Measurements from ENCODE around the gene LGALS9. TPM values are rescaled to one million over a fixed set of nuclear protein-coding genes. Genes with fewer than 3 reads are reported as not detected.
A peak's percentile ranks its signal among the peaks of the same experiment; 100 is the strongest.

LGALS9 gene
- total RNA-seq, 2 donors from 2014 or later = 1.6 to 2.9 TPM

DNA sequence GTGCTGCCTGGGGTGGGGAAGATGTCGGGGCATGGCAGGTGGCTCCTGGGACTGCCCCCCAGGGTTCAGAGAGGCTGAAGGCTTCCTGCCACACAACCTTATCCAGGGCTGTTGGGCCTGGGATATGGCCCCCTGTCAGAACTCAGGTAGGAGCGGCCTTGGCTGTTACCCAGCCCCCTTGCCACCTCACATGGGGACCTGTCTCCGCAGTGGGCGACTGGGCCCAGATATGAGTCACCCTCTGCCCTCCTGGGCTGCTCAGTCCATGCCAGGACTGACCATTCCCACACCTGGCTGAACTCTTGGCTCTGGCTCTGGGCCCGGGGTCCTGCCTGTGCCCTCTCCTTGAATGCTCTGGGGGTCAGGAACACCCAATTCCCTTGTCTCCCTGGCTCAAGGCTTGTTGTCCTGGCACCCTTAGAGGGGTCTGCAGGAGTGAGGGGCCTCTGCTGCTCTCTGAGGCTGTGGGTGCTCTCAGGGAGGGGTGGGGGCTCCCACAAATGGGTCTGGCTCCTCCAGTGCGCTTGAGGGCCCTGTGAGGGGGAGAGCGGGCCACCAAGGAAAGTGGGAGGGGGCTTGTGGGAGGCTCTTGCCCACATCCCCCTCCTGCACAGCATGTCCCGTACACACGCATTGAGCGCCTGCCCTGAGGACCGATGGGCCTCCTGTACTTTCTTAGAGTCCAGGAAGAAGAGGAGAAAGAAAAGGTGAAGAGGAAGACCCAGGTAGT lies 36.0 kb downstream of the LGALS9 start:
- no peak overlapping the region for H3K27ac Mint-ChIP-seq
- TF ChIP-seq, protein P1, sequence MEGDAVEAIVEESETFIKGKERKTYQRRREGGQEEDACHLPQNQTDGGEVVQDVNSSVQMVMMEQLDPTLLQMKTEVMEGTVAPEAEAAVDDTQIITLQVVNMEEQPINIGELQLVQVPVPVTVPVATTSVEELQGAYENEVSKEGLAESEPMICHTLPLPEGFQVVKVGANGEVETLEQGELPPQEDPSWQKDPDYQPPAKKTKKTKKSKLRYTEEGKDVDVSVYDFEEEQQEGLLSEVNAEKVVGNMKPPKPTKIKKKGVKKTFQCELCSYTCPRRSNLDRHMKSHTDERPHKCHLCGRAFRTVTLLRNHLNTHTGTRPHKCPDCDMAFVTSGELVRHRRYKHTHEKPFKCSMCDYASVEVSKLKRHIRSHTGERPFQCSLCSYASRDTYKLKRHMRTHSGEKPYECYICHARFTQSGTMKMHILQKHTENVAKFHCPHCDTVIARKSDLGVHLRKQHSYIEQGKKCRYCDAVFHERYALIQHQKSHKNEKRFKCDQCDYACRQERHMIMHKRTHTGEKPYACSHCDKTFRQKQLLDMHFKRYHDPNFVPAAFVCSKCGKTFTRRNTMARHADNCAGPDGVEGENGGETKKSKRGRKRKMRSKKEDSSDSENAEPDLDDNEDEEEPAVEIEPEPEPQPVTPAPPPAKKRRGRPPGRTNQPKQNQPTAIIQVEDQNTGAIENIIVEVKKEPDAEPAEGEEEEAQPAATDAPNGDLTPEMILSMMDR (conservative IDR thresholded peaks at IDR 0.05) = no peak
- Histone ChIP-seq H3K27ac (ENCODE audit: low read depth, low read length) (no peak overlapping the region), H3K9ac (ENCODE audit: extremely low read depth, low read length, poor library complexity, severe bottlenecking) (no peak overlapping the region), H3K4me1 (ENCODE audit: control insufficient read depth, insufficient read depth, low read length) (no peaks in the 10 kb centered on the region), H3K9me3 (ENCODE audit: control insufficient read depth, low read length) (no peaks in the 10 kb centered on the region), H3K36me3 (ENCODE audit: control insufficient read depth, insufficient read depth, low read length) (no peaks in the 10 kb centered on the region), H3K4me3 (ENCODE audit: low read length) (no peak overlapping the region), H3K27me3 (ENCODE audit: control insufficient read depth, insufficient read depth, low read length, poor library complexity, severe bottlenecking) (no peaks in the 10 kb centered on the region)
- H3K4me1 Mint-ChIP-seq = no peaks in the 10 kb centered on the region
- no peak overlapping the region for H3K4me3 Mint-ChIP-seq
- DNase-seq = peak; percentile 32
- no peaks in the 10 kb centered on the region for H3K9me3 Mint-ChIP-seq
- no peaks in the 10 kb centered on the region for H3K27me3 Mint-ChIP-seq (ENCODE audit: insufficient read depth)
- 76 to 90% methylated on average over 5 to 11 of the region's 11 CpGs for WGBS, 2 experiments (ENCODE audit: insufficient coverage in 1 of 2, insufficient read length in 1 of 2)
- no peaks in the 10 kb centered on the region for H3K36me3 Mint-ChIP-seq (ENCODE audit: low read depth)

DNA sequence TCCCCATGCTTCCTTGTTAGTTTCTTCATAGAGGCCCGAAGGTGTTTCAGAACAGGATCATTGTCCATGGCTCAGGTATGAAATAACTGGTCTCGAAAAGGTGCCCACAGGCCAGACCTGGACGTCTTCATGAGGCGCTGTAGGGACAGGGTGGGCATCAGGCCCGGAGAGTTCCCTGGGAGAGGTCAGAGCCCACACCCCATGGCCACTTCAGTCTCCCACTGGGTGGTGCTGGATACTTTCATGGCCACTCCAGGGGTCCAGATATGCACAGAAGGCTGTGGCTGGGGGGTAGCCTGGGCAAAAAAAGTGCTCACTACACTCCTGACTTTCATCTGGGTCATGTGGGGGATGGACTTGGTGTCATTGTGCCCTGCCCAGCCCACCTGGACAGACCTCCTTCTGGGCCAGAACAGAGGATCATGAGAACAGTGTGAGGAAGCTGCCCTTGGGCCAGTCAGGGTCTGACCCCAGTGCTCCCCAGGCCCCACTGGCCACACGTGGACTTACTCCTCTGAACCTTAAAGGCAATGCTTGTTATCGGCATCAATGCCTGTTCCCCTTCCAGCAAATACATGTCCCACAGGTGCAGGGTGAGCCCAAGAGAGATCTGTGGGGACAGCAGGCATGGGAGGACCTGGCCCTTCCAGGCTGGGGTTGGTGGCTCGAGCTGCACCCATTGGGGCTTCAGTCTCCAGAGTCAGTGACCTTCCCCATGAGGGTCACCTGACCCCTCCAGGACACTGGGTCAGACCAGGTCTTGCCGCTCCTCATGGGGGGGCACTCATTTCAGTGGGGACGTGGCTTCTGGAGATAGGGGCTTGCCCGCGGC lies 36.9 kb downstream of the LGALS9 start:
- H3K4me1 ChIP-seq (ENCODE audit: control insufficient read depth, insufficient read depth, low read length) = no peaks in the 10 kb centered on the region
- no peak overlapping the region for H3K27ac ChIP-seq (ENCODE audit: low read depth, low read length)
- no peak overlapping the region for H3K9ac ChIP-seq (ENCODE audit: extremely low read depth, low read length, poor library complexity, severe bottlenecking)
- H3K4me3 ChIP-seq (ENCODE audit: low read length) = no peak overlapping the region
- Mint-ChIP-seq H3K9me3 (no peaks in the 10 kb centered on the region), H3K27me3 (ENCODE audit: insufficient read depth) (no peaks in the 10 kb centered on the region), H3K4me3 (no peak overlapping the region), H3K4me1 (no peaks in the 10 kb centered on the region), H3K27ac (no peak overlapping the region), H3K36me3 (ENCODE audit: low read depth) (no peaks in the 10 kb centered on the region)
- TF ChIP-seq, protein P1 (conservative IDR thresholded peaks at IDR 0.05) = no peak
- no peaks in the 10 kb centered on the region for H3K36me3 ChIP-seq (ENCODE audit: control insufficient read depth, insufficient read depth, low read length)
- peak; percentile 35 for DNase-seq
- H3K27me3 ChIP-seq (ENCODE audit: control insufficient read depth, insufficient read depth, low read length, poor library complexity, severe bottlenecking) = no peaks in the 10 kb centered on the region
- WGBS, 2 experiments (ENCODE audit: insufficient coverage in 1 of 2, insufficient read length in 1 of 2) = 89 to 93% methylated on average over 2 to 12 of the region's 12 CpGs
- no peaks in the 10 kb centered on the region for H3K9me3 ChIP-seq (ENCODE audit: control insufficient read depth, low read length)

DNA sequence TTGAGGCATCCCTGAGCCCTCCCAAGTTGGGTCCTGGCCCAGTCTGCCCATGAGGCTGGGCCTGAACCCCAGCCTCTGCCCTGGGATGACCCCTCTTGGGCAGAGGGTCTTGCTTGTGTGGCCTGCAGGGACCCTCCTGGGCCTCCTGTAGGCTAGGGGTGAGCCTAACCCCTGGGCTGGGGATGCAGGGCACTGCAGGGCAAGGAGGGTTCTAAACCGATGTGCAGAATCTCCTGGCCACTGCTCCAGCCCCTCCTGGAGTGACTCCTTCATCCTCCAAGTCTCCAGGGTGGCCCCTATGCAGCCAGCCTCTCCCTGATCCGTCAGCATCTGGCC lies 37.5 kb downstream of the LGALS9 start:
- DNase-seq = no peak
- Histone ChIP-seq H3K36me3 (ENCODE audit: control insufficient read depth, insufficient read depth, low read length) (no peaks in the 10 kb centered on the region), H3K9me3 (ENCODE audit: control insufficient read depth, low read length) (no peaks in the 10 kb centered on the region), H3K27me3 (ENCODE audit: control insufficient read depth, insufficient read depth, low read length, poor library complexity, severe bottlenecking) (no peaks in the 10 kb centered on the region), H3K4me1 (ENCODE audit: control insufficient read depth, insufficient read depth, low read length) (no peaks in the 10 kb centered on the region), H3K4me3 (ENCODE audit: low read length) (no peak overlapping the region), H3K27ac (ENCODE audit: low read depth, low read length) (no peak overlapping the region), H3K9ac (ENCODE audit: extremely low read depth, low read length, poor library complexity, severe bottlenecking) (no peak overlapping the region)
- no peaks in the 10 kb centered on the region for H3K36me3 Mint-ChIP-seq (ENCODE audit: low read depth)
- H3K9me3 Mint-ChIP-seq = no peaks in the 10 kb centered on the region
- H3K4me3 Mint-ChIP-seq = no peak overlapping the region
- TF ChIP-seq, protein P1 (conservative IDR thresholded peaks at IDR 0.05) = no peak
- no peaks in the 10 kb centered on the region for H3K27me3 Mint-ChIP-seq (ENCODE audit: insufficient read depth)
- H3K4me1 Mint-ChIP-seq = no peaks in the 10 kb centered on the region
- whole genome bisulfite sequencing, 2 experiments (ENCODE audit: insufficient coverage in 1 of 2, insufficient read length in 1 of 2) = 73% methylated on average over 2 of the region's 2 CpGs; no CpG with 5 or more reads in 1 of the 2 experiments
- no peak overlapping the region for H3K27ac Mint-ChIP-seq

Data from endodermal cell (in vitro differentiated cells).